ENCODE data around the gene LCMT2.

DNA sequence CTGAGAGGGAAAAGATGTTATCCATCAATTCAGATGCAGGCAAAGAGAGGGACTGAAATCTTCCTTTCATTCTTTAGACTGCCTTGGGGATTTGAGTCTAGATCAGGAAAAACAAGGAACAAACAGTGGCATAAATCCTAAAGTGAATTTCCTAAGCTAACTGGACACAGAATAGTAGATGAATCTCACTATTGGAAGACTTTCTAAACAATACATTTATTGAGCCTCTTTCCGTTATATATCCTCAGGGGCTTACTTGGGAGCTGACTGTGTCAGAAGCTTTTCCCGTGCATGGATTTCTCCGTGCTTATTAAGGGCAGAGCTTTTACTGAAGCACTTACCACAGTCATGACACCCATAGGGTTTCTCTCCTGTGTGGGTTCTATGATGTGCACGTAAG lies 30.4 kb upstream of the LCMT2 start:
- TF ChIP-seq EZH2 (IDR thresholded peaks at IDR 0.05) (no peak), POLR2AphosphoS5 (IDR thresholded peaks at IDR 0.05; ENCODE audit: borderline replicate concordance, low read depth, low read length) (no peak)

Measured in SK-N-MC (cell line).